CD8-positive, alpha-beta memory T cell (primary cell): ENCODE data around the gene INO80B. TPM values are rescaled to one million over a fixed set of nuclear protein-coding genes. Genes with fewer than 3 reads are reported as not detected.
A peak's percentile ranks its signal among the peaks of the same experiment; 100 is the strongest.

Experiments
- CTCF ChIA-PET: fragments of 350-600 bp; sonication (Branson Sonifier 250); formaldehyde crosslinking; loops from one replicate; lab custom pipeline; 2021; ENCODE audit warnings: antibody characterized with exemption; lab: Charles Lee
- POLR2A ChIA-PET: fragments of 350-600 bp; sonication (Branson Sonifier 250); formaldehyde crosslinking; loops from one replicate; lab custom pipeline; 2021; ENCODE audit warnings: antibody characterized with exemption; lab: Charles Lee
- DNase-seq, 5 donors: peaks; one replicate each; pipeline versions ENCODE4 v3.0.0 to v3.0.0-alpha.2; 2020 to 2022; ENCODE audit warnings: mixed read lengths in 1 of 5
- H3K27ac ChIP-seq: one replicate; pipeline ENCODE4 v1.7.0; 2013; ENCODE audit warnings: low read depth, mild to moderate bottlenecking, low read length, moderate library complexity
- H3K27me3 ChIP-seq: 2 replicates; pipeline ENCODE4 v1.7.0; 2013; ENCODE audit warnings: low read length, mild to moderate bottlenecking; ENCODE audit not compliant: insufficient read depth, poor library complexity, severe bottlenecking
- H3K36me3 ChIP-seq: 2 replicates; pipeline ENCODE4 v1.7.0; 2013; ENCODE audit warnings: mild to moderate bottlenecking, low read length, moderate library complexity; ENCODE audit not compliant: insufficient read depth
- H3K4me1 ChIP-seq: 2 replicates; pipeline ENCODE4 v1.7.0; 2013; ENCODE audit warnings: mild to moderate bottlenecking, low read length, moderate library complexity; ENCODE audit not compliant: insufficient read depth
- H3K4me3 ChIP-seq: 2 replicates; pipeline ENCODE4 v1.7.0; 2013; ENCODE audit warnings: mild to moderate bottlenecking, low read length
- H3K9me3 ChIP-seq: 2 replicates; pipeline ENCODE4 v1.7.0; 2013; ENCODE audit warnings: mild to moderate bottlenecking, low read length
- H3K27ac Mint-ChIP-seq, 8 donors: one replicate each; pipeline ENCODE4 v1.8.0; 2020 to 2021; ENCODE audit warnings: mixed read lengths in 8 of 8, mild to moderate bottlenecking in 6 of 8, inconsistent platforms in 3 of 8, moderate library complexity in 3 of 8
- H3K27me3 Mint-ChIP-seq, 2 donors: one replicate each; pipeline ENCODE4 v1.8.0; 2020 to 2021; ENCODE audit warnings: mixed read lengths in 2 of 2, mild to moderate bottlenecking in 1 of 2, moderate library complexity in 1 of 2
- H3K36me3 Mint-ChIP-seq, 3 donors: one replicate each; pipeline ENCODE4 v1.8.0; 2020 to 2021; ENCODE audit warnings: mixed read lengths in 3 of 3, inconsistent platforms in 1 of 3, mild to moderate bottlenecking in 1 of 3
- H3K4me1 Mint-ChIP-seq, 3 donors: one replicate each; pipeline ENCODE4 v1.8.0; 2020 to 2021; ENCODE audit warnings: mixed read lengths in 3 of 3, inconsistent platforms in 1 of 3, mild to moderate bottlenecking in 1 of 3
- H3K4me3 Mint-ChIP-seq, 7 donors: one replicate each; pipeline ENCODE4 v1.8.0; 2020 to 2021; ENCODE audit warnings: mixed read lengths in 7 of 7, mild to moderate bottlenecking in 6 of 7, moderate library complexity in 4 of 7, inconsistent platforms in 2 of 7
- H3K9me3 Mint-ChIP-seq, 5 donors: one replicate each; pipeline ENCODE4 v1.8.0; 2020 to 2022; ENCODE audit warnings: mixed read lengths in 5 of 5, mild to moderate bottlenecking in 3 of 5, moderate library complexity in 2 of 5, inconsistent platforms in 1 of 5
- polyA plus RNA-seq: library from polyadenylated mRNA; unstranded; fragments of 300-500 nt; fragmentation: Illumina TruSeq; gene quantifications from one replicate; pipeline ENCODE4 v1.2.3, GENCODE V29; 2021
- total RNA-seq, 2 experiments: library from RNA; stranded (reverse); gene quantifications; one replicate each; pipeline ENCODE4 v1.2.3, GENCODE V29; 2021

The INO80B gene
- total and polyA plus RNA-seq, 3 experiments from 2014 or later, result 7.6 to 44.3 (median 44.1) TPM

DNA sequence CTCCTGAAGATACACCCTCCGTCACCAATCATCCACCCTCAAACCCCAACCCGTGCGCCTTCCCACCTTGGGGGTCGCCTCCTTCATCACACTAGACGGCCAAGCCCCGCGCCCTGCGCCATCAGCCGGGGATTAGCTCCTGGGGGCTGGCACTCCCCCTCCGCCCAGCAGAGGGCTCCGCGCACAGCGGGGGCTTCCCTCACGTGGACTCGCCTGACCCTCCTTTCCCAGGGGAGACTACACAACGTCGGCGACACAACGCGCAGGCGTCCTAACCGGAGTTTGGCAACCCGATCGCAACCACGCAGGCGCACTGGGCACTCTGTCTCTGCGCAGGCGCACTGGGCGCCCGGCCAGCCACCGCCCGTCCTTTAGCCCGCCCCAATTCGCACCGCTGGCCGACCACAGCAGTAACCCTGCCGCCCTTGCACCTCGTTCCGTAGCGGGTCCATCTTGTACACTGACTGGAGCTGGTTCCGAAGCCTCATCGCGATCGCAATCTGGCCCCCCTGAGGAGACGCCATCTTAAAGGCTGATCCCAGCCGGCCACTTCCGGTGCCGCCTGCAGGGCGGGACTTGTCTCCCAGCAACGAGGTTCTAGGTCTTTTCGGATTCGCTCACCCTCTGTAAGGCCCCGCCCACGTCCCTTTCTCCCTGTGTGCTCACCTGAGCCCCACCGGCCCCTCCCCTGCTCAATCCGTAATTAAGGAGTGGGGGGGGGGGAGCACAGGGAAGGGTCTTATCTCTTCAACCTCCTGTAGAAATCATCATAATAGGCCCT, 52.4 kb downstream of the INO80B start, which contains the start of gene PCGF1:
Gene PCGF1, minus strand, starts transcription at position 551 of the 781 bp plus-strand sequence. Its CDS starts 27 bp downstream, at position 524.
- peaks cover 40 to 63% (median 59%) of the 10 kb centered on the region in 3 donors for H3K4me1 Mint-ChIP-seq
- H3K27ac Mint-ChIP-seq, result peak within 1 kb of the TSS; percentile 95 to 100 (median 100)
- peak within 1 kb of the TSS; percentile 96 for H3K27ac ChIP-seq
- no peaks in the 10 kb centered on the region for H3K9me3 ChIP-seq
- H3K27me3 Mint-ChIP-seq, result peaks cover 31 to 57% of the 10 kb centered on the region in 2 donors
- DNase-seq, result peak; percentile 97 to 99 (median 98)
- H3K4me3 Mint-ChIP-seq, result peak within 1 kb of the TSS; percentile 95 to 100 (median 100)
- peaks cover 9% of the 10 kb centered on the region for H3K36me3 ChIP-seq
- H3K27me3 ChIP-seq, result peaks cover 9% of the 10 kb centered on the region
- POLR2A ChIA-PET, result interaction anchor here (0.5 to 1.9 kb wide), 4 partner anchors 9 to 297 kb away, joined by 3 to 10 read pairs (median 4); partner anchors contain the start of genes AUP1, HTRA2 and WBP1
- peak within 1 kb of the TSS; percentile 100 for H3K4me3 ChIP-seq
- peaks cover 0 to 4% (median 0%) of the 10 kb centered on the region in 5 donors for H3K9me3 Mint-ChIP-seq
- peaks cover 38% of the 10 kb centered on the region for H3K4me1 ChIP-seq
- CTCF ChIA-PET, result interaction anchor here (1.2 to 2.4 kb wide), 4 partner anchors 24 to 35 kb away, joined by 3 to 7 read pairs (median 4); partner anchors contain the start of genes CCDC142, MRPL53 and TTC31
- H3K36me3 Mint-ChIP-seq, result peaks cover 10 to 33% (median 24%) of the 10 kb centered on the region in 3 donors

Other genes starting within 250 kb of the INO80B start
- gene SLC4A5, start 111.7 kb upstream of the INO80B start, total RNA-seq, result 1 to 10 TPM; 1.8 to 1.9 TPM
- gene SLC4A5, start 111.7 kb upstream of the INO80B start, polyA plus RNA-seq, result 0.13 TPM
- 100 to 1,000 TPM; 113 to 114 TPM for gene DCTN1, start 74.8 kb upstream of the INO80B start, total RNA-seq
- 90.2 TPM for gene DCTN1, start 74.8 kb upstream of the INO80B start, polyA plus RNA-seq
- 1 to 10 TPM; 2.7 to 3.2 TPM for gene C2orf81, start 33.5 kb upstream of the INO80B start, total RNA-seq
- 2.6 TPM for gene C2orf81, start 33.5 kb upstream of the INO80B start, polyA plus RNA-seq
- gene WDR54, start 33.4 kb upstream of the INO80B start, total RNA-seq, result 10 to 100 TPM; 75.5 to 86.6 TPM
- 55.5 TPM for gene WDR54, start 33.4 kb upstream of the INO80B start, polyA plus RNA-seq
- 1 to 10 TPM; 1.1 to 1.4 TPM for gene RTKN, start 13.2 kb upstream of the INO80B start, total RNA-seq
- 1.2 TPM for gene RTKN, start 13.2 kb upstream of the INO80B start, polyA plus RNA-seq
- gene WBP1, start 3.4 kb downstream of the INO80B start, total RNA-seq, result 10 to 100 TPM; 31.2 to 31.6 TPM
- gene WBP1, start 3.4 kb downstream of the INO80B start, polyA plus RNA-seq, result 37.0 TPM
- gene MOGS, start 10.3 kb downstream of the INO80B start, total RNA-seq, result 10 to 100 TPM; 82.4 to 88.0 TPM
- gene MOGS, start 10.3 kb downstream of the INO80B start, polyA plus RNA-seq, result 48.5 TPM
- gene MRPL53, start 17.6 kb downstream of the INO80B start, total RNA-seq, result 100 to 1,000 TPM; 115 to 118 TPM
- 108 TPM for gene MRPL53, start 17.6 kb downstream of the INO80B start, polyA plus RNA-seq
- gene CCDC142, start 27.9 kb downstream of the INO80B start, total RNA-seq, result 10 to 100 TPM; 20.3 to 22.8 TPM
- 9.7 TPM for gene CCDC142, start 27.9 kb downstream of the INO80B start, polyA plus RNA-seq
- 10 to 100 TPM; 26.4 to 28.0 TPM for gene TTC31, start 28.0 kb downstream of the INO80B start, total RNA-seq
- 20.5 TPM for gene TTC31, start 28.0 kb downstream of the INO80B start, polyA plus RNA-seq
- gene LBX2, start 44.5 kb downstream of the INO80B start, total RNA-seq, result under 1 TPM; 0.38 to 0.94 TPM
- not detected for gene LBX2, start 44.5 kb downstream of the INO80B start, polyA plus RNA-seq
- 10 to 100 TPM; 29.6 to 38.7 TPM for gene PCGF1, start 52.6 kb downstream of the INO80B start, total RNA-seq
- 17.2 TPM for gene PCGF1, start 52.6 kb downstream of the INO80B start, polyA plus RNA-seq
- under 1 TPM; 0.37 to 0.60 TPM for gene TLX2, start 59.4 kb downstream of the INO80B start, total RNA-seq
- gene TLX2, start 59.4 kb downstream of the INO80B start, polyA plus RNA-seq, result not detected
- under 1 TPM; 0.51 to 0.83 TPM for gene DQX1, start 71.1 kb downstream of the INO80B start, total RNA-seq
- not detected for gene DQX1, start 71.1 kb downstream of the INO80B start, polyA plus RNA-seq
- 100 to 1,000 TPM; 219 to 225 TPM for gene AUP1, start 74.6 kb downstream of the INO80B start, total RNA-seq
- gene AUP1, start 74.6 kb downstream of the INO80B start, polyA plus RNA-seq, result 95.8 TPM
- 10 to 100 TPM; 81.0 to 82.1 TPM for gene HTRA2, start 74.8 kb downstream of the INO80B start, total RNA-seq
- 26.0 TPM for gene HTRA2, start 74.8 kb downstream of the INO80B start, polyA plus RNA-seq
- 1 to 10 TPM in 1 of 2 experiments, under 1 TPM in 1; 0.77 to 1.2 TPM for gene LOXL3, start 98.9 kb downstream of the INO80B start, total RNA-seq
- gene LOXL3, start 98.9 kb downstream of the INO80B start, polyA plus RNA-seq, result 0.08 TPM
- 10 to 100 TPM; 24.4 to 25.2 TPM for gene DOK1, start 99.6 kb downstream of the INO80B start, total RNA-seq
- gene DOK1, start 99.6 kb downstream of the INO80B start, polyA plus RNA-seq, result 24.0 TPM
- not detected for gene M1AP, start 193.2 kb downstream of the INO80B start, total RNA-seq
- 0.39 TPM for gene M1AP, start 193.2 kb downstream of the INO80B start, polyA plus RNA-seq
- 1 to 10 TPM; 7.8 to 8.5 TPM for gene SEMA4F, start 199.2 kb downstream of the INO80B start, total RNA-seq
- gene SEMA4F, start 199.2 kb downstream of the INO80B start, polyA plus RNA-seq, result 8.3 TPM